ENCODE data around the gene RASSF7.
"Not testable (repeated sequence)": the region's sequence is repeated elsewhere in the genome, so short reads cannot be mapped to it uniquely, and the experiment has no call there.

The RASSF7 gene

DNA sequence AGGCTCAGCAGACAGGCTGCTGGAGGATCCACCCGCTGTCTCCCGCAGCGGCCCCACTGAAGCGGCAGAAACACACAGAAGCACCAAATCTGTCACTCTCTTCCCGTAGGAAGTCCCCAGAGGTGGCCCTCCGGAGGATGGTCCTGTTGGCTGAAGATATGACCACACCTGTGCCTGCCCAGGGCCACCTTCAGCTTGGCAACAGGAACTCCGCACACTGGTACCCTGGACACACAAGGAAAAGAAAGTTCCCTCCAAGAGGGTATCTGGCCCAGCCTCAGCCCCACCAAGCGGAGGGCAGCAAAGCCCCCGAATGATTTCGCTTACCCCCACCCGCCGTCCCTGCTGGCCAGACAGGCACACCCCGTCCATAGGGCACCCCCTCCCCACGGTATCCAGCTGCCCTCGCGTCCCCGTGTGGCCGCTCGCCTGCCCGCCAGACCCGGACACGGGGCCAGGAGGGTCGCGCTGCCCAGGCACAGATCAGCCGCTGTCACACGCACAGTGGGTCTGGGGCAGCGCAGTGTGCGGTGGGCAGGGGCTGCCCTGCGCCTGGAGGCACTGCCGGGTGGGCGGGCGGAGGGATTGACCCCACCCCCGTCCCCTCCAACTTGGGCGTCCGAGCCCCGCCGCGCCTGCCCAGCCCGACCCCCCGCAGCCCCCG lies 7.0 kb downstream of the RASSF7 start:
- no peak for DNase-seq

- DNase-seq = peak; percentile 97
These were observed 7.8 kb downstream of the RASSF7 start for GRCh38 chr11:568306-569157.

- DNase-seq = no peak
These were observed 8.6 kb downstream of the RASSF7 start for GRCh38 chr11:569158-569885.

- DNase-seq = no peak
These were observed 11.0 kb downstream of the RASSF7 start for GRCh38 chr11:571802-572185.

DNA sequence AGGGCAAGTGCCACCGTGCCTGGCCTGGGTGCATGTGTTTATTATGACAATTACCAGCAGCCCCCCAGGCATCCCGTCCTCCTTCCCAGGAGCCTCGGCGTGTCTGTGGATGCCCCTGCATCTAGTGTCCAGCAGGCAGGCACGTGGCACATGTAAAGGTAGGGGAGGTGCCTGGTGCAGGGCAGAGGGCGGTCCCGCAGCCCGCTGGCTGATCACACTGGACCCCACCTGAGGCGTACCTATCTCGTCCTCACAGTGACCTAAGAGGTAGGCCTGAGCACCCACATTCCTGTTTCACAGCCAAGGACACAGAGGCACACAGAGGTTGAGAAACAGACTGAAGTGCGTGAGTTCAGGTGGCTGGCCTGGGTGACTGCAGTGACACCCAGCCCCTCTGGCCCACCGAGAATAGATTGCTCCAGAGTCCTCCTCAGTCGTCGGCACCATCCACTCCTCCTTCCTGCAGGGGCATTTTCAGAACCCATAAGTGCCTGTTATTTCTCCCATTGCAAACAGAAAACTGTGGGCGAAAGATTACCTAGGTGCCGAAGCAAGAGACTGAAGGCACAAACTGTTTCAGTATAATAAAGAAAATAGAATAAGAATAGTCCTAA lies 12.5 kb downstream of the RASSF7 start:
- no peak for DNase-seq

DNA sequence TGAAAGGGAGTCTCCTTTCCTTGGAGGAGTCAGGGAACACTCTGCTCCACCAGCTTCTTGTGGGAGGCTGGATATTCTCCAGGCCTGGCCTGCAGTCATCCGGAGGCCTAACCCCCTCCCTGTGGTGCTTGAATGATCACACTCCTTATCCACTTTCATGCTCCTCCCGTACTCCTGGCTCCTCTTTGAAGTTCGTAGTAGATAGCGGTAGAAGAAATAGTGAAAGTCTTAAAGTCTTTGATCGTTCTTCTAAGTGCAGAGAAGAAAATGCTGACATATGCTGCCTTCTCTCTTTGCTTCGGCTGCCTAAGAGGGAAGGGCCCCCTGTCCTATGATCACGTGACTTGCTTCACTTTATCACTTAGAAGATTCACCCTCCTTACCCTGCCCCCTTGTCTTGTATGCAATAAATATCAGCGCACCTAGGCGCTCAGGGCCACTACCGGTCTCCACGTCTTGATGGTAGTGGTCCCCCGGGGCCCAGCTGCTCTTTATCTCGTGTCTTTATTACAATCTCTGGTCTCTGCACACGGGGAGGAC lies 13.3 kb downstream of the RASSF7 start:
- not testable (repeated sequence) for DNase-seq

DNA sequence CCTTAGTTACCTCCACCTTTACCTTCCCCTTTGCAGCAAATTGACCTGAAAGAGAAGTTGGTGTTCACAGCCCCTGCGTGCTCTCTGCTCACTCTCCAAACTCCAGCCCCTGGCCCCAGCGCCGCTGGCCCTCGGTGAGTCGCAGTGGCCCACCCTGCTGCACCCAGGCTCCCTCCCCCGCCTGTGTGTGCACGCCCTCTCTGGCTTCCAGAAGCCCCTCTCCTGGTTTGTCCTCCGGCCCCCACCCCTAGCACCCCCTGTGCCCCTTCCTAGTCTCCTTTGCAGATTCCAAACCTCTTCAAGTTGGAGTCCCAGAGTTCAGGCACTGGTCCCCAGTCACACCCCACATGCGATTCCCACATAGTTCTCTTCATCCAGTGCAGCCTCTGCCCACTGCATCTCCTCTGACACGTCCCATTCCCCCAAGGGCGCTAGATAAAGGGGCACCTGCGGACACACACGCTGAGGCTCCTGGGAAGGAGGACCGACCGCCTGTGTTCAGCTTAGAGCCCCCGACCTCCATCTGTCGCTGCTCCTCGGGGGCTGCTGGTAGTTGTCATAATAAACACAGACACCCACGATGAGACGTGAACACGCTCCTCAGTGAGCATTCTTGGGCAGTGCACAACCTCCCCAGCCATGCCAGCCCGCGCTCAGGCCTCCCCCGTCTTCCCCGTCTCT lies 14.0 kb downstream of the RASSF7 start:
- DNase-seq = no peak

DNA sequence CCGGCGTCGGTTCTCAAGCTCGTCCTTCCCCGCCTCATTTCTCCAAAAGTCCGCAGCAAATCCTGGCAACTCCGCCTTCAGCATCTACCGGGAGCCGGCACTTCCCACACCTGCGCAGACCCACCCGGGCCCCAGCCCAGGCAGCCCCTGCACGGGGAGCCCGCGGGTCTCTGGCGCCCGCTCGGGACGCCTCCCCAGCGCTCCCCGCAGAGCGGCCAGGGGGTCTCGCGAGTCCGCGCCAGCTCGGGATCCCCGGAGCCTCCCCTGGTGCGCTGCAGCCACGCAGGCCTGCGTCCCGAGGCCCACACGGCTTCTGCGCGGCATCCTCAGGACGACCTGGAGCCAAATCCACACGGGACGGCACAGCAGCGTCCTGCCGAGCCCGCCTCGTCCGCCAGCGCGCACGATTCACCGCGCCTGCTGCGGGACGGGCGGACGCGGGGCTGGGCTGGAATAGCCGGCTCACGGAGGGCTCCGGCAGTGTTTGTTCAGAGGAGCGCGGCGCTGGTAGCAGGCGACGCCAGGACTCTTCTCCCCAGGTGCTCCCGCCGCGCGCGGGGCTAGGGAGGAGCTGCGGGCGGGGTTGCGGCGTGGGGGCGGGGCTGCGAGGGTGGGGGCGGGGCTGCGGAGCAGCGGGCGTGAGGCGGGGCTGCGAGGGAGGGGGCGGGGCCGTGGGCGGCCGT lies 14.7 kb downstream of the RASSF7 start:
- no peak for DNase-seq

- DNase-seq = peak; percentile 97
These were observed 15.4 kb downstream of the RASSF7 start, which contains the start of gene PHRF1 for GRCh38 chr11:575996-576768. PHRF1 (plus strand) TSS chr11:576470; CDS start chr11:581513, 5,043 bp downstream.

GRCh38 chr11:576811-577610 lies 16.2 kb downstream of the RASSF7 start:
- no peak for DNase-seq

- DNase-seq = no peak
These were observed 16.8 kb downstream of the RASSF7 start for GRCh38 chr11:577611-577894.

DNA sequence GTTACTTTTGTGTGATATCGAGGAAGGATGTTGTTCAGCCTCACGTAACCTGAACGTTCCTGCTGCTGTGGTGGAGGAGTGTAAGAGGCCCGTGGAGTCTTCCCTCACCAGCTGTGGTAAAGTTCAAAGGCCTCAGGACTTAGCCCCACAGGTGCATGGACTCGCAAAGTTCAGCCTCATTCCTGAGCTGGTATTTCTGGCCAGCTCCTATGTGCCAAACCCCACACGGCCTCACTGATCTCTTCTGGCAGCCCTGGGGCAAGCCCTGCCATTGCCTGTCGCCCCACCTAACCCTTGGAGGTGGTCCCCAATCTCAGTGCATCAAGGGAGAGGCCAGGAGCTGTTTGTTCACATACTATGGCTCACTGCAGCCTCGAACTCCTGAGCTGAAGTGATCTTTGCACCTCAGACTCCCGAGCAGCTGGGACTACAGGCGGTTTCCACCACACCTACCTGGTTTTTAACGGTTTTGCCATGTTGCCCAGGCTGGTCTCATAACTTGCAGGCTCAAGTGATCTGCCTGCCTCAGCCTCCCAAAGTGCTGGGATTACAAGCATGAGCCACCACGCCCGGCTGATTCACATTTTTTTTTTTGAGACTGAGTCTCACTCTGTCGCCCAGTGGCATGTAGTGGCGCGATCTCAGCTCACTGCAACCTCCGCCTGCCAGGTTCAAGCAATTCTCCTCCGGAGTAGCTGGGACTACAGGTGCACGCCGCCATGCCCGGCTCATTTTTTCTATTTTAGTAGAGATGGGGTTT lies 17.7 kb downstream of the RASSF7 start:
- DNase-seq = no peak

GRCh38 chr11:579830-580601 lies 19.2 kb downstream of the RASSF7 start:
- DNase-seq = no peak

GRCh38 chr11:581342-581741 lies 20.6 kb downstream of the RASSF7 start:
- DNase-seq = no peak

GRCh38 chr11:581752-582151 lies 21.0 kb downstream of the RASSF7 start:
- no peak for DNase-seq

DNA sequence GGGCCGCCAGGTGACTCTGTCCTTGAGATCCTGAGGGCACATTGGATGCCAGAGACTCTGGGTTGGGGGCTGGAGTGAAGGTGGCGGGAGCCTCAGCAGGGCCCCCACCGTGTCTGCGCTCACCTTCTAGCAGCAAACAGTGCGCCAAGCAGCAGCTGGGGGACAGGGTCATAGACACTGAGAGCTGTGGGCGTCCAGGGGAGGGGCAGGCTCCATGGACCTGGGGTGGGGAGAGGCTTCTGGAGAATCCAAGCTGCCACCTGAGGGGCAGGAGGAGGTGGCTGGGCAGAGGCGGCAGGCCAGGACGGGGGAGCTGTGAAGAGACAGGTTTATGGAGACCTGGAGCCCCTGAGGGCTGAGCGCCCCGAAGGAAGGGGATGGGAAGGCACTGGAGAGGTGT lies 23.5 kb downstream of the RASSF7 start:
- DNase-seq = no peak

DNA sequence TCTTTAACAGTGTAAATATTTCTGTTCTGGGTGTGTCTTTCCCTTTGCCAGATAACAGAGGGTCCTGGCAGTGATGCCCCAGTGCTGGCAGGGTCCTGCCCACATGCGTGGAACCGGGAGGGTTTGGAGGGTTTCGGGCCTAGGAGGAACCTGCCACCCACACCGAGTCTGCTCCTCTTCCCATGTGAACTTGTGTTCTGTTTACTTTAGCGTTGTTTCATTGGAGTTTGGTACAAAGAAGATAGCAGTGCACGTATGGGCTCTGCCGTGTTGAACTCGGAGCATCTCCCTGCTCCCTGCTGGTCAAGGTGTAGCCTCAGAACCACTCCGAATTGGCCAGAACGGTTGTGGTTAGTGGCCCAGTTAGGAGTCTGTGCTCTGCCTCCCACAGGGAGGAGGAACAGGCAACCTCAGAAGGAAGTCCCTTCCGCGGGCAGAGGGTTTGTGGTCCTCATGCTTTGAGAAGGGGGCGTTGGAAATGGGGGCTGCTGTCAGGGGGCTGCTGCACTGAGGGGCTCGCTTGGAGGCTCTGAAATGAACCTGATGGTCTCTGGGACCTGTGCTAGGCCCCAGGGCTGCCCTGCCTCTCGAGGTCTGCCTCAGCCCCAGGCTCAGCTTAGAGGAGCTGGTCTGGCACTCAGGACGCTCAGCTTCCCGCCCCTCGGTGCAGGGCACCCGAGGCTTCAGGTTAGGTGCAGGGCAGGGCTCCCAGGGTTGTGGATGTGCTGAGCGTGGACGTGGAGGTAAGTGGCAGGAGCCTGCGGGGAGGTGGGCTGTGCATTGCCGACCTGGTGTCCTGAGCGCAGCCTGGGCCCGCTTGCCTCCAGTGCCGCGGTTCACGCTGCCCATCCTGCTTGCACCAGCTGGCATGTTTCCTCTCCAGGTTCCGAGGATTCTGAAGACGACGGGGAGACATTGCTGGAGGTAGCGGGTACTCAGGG lies 25.9 kb downstream of the RASSF7 start:
- no peak for DNase-seq

All from activated CD8-positive, alpha-beta memory T cell treated with anti-CD3 and anti-CD28 coated beads, Interleukin-2, amount 50 U/mL, for 48 hours (primary cell).